Prostate gland (tissue), 2 donors: ENCODE results near the gene KIF26B. TPM values are rescaled to one million over a fixed set of nuclear protein-coding genes. Genes with fewer than 3 reads are reported as not detected.

Experiments
- DNase-seq: peaks from one replicate; pipeline ENCODE4 v3.0.0-alpha.2; 2019; ENCODE audit warnings: low spot score
- H3K27ac ChIP-seq, 2 donors: fragments of 200-600 bp; sonication (generic); 2 replicates each; pipeline ENCODE4 v1.5.1; 2017 to 2019
- H3K27me3 ChIP-seq: fragments of 200-600 bp; sonication (generic); replicated peaks from 2 replicates; pipeline ENCODE4 v1.5.1; 2019; ENCODE audit not compliant: insufficient read depth
- H3K36me3 ChIP-seq, 2 donors: fragments of 200-600 bp; sonication (generic); 1 replicate in 1 of 2; 2 replicates in 1 of 2; pipeline versions ENCODE4 v1.5.1 to v1.8.1; 2017 to 2019
- H3K4me1 ChIP-seq: fragments of 200-600 bp; sonication (generic); replicated peaks from 2 replicates; pipeline ENCODE4 v1.5.1; 2019
- H3K4me3 ChIP-seq, 2 donors: fragments of 200-600 bp; sonication (generic); 2 replicates each; pipeline ENCODE4 v1.5.1; 2017 to 2019
- H3K9me3 ChIP-seq: fragments of 200-600 bp; sonication (generic); 2 replicates; pipeline ENCODE4 v1.5.1; 2017
- CTCF ChIP-seq, 4 experiments: fragments of 200-600 bp in 2 of 4; fragments of 450-650 bp in 2 of 4; sonication (generic) in 2 of 4; IDR thresholded peaks; 1 replicate in 3 of 4; 2 replicates in 1 of 4; pipeline ENCODE4 v1.5.1; 2016 to 2019; ENCODE audit warnings: antibody characterized with exemption in 4 of 4, mild to moderate bottlenecking in 2 of 4, moderate library complexity in 2 of 4
- POLR2A ChIP-seq: fragments of 450-650 bp; IDR thresholded peaks from one replicate; pipeline ENCODE4 v1.6.1; 2016; ENCODE audit warnings: antibody characterized with exemption, mild to moderate bottlenecking
- POLR2AphosphoS5 ChIP-seq: sonication (generic); formaldehyde crosslinking; IDR thresholded peaks from one replicate; pipeline ENCODE4 v1.6.1; 2017; ENCODE audit warnings: antibody characterized with exemption
- WGBS: methylation state at CpG from one replicate; pipeline ENCODE4 v1.1.5; 2018; 5-methylcytosine and 5-hydroxymethylcytosine counted together
- intact Hi-C: fragments of 100-400 bp; cut with DNase I; formaldehyde crosslinking; loops from one replicate; pipeline ENCODE4 v1.14.2; 2022
- total RNA-seq, 2 donors: library from RNA; depleted of rRNA; stranded (reverse); fragments of >200 nt; gene quantifications; one replicate each; pipeline ENCODE4 v1.1.0, GENCODE V29; 2016

The KIF26B gene
- total RNA-seq, 2 donors from 2014 or later: 3.3 to 3.8 TPM

- intact Hi-C loops: no loop called here
- Histone ChIP-seq H3K27ac (no peak overlapping the region), H3K36me3 (no peaks in the 10 kb centered on the region), H3K4me3 (no peak overlapping the region), H3K9me3 (no peaks in the 10 kb centered on the region), H3K4me1 (no peaks in the 10 kb centered on the region), H3K27me3 (no peaks in the 10 kb centered on the region)
- no peak for TF ChIP-seq CTCF (IDR thresholded peaks at IDR 0.05)
- no peak for TF ChIP-seq POLR2A
- TF ChIP-seq POLR2AphosphoS5: no peak
- 91% methylated on average over 18 of the region's 18 CpGs for WGBS
- DNase-seq: no peak
Measured at GRCh38 chr1:245622332-245623014, 467.7 kb downstream of the KIF26B start.

GRCh38 chr1:245641384-245641783 is 486.6 kb downstream of the KIF26B start:
- WGBS: 100% methylated on average over 1 of the region's 1 CpG
- intact Hi-C loops: no loop called here
- DNase-seq: no peak

GRCh38 chr1:245645406-245645805 is 490.6 kb downstream of the KIF26B start:
- Histone ChIP-seq H3K27ac (no peak overlapping the region), H3K4me1 (no peaks in the 10 kb centered on the region), H3K27me3 (no peaks in the 10 kb centered on the region), H3K4me3 (no peak overlapping the region), H3K36me3 (no peaks in the 10 kb centered on the region), H3K9me3 (no peaks in the 10 kb centered on the region)
- no peak for TF ChIP-seq CTCF (IDR thresholded peaks at IDR 0.05)
- no peak for TF ChIP-seq POLR2AphosphoS5
- TF ChIP-seq POLR2A: no peak
- DNase-seq: no peak
- WGBS: 49% methylated on average over 4 of the region's 4 CpGs
- intact Hi-C loops: no loop called here

More at GRCh38 chr1:245641384-245641783, 486.6 kb downstream of the KIF26B start:
- Histone ChIP-seq H3K27me3 (no peaks in the 10 kb centered on the region), H3K36me3 (no peaks in the 10 kb centered on the region), H3K9me3 (no peaks in the 10 kb centered on the region), H3K4me1 (no peaks in the 10 kb centered on the region), H3K4me3 (no peak overlapping the region), H3K27ac (no peak overlapping the region)
- TF ChIP-seq POLR2AphosphoS5: no peak
- TF ChIP-seq CTCF (IDR thresholded peaks at IDR 0.05): no peak
- TF ChIP-seq POLR2A: no peak

- Histone ChIP-seq H3K36me3 (no peaks in the 10 kb centered on the region), H3K27me3 (no peaks in the 10 kb centered on the region), H3K9me3 (no peaks in the 10 kb centered on the region), H3K4me3 (no peak overlapping the region), H3K27ac (no peak overlapping the region), H3K4me1 (no peaks in the 10 kb centered on the region)
- TF ChIP-seq POLR2AphosphoS5 (no peak), CTCF (IDR thresholded peaks at IDR 0.05) (no peak), POLR2A (no peak)
- no peak for DNase-seq
- WGBS: 68% methylated on average over 9 of the region's 9 CpGs
- intact Hi-C loops: no loop called here
Measured at GRCh38 chr1:245645894-245646293, 491.1 kb downstream of the KIF26B start.
